ENCODE data around the gene TRHDE.

The TRHDE gene

GRCh38 chr12:72241552-72241951, 30.6 kb upstream of the TRHDE start:
- no peak for TF ChIP-seq CTCF (IDR thresholded peaks at IDR 0.05; ENCODE audit: low read length, missing control alignments)
- no peak overlapping the region for H3K4me3 ChIP-seq (replicated peaks; ENCODE audit: low read depth, low read length)
- no peak for DNase-seq (ENCODE audit: low read depth)

DNA sequence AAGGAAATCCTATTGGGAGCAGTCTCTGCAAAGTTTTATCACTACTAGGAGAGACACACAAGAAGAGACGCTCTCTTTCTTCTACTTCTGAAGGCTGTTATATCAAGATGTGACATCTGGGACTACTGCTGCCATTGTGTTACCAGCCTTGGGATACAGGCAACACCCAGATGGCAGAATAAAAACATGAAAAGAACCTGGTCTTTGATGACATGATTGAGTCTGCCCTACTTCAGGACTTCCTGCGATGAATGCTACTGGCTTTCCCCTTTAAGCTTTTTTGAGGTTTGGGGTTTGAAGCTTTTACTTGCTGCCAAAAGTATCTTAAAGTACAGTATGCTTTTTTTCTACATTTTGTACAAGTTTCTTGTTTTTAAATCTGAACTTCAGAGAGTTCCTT, 29.2 kb upstream of the TRHDE start:
- DNase-seq (ENCODE audit: low read depth) = no peak
- TF ChIP-seq CTCF (IDR thresholded peaks at IDR 0.05; ENCODE audit: low read length, missing control alignments) = no peak

DNA sequence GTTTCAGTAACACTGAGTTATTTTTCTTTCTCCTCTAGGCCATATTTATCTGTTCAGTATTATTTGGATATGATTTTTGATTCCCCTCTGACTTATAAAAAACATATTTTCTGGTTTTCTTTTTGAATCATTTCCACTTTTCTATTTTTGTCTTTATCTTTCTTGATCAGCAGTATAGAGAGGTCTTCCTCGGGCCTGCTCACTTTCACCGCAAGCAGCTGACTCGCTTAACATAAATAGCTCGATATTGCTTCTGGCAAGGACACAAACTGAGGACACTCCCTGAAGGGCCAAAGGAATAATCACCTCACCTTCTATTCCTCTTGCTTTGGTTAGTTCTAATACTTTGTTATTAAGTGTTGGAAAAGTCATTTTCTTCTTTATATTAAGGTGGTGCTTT, 25.8 kb upstream of the TRHDE start:
- no peak for DNase-seq (ENCODE audit: low read depth)
- no peak overlapping the region for H3K4me3 ChIP-seq (replicated peaks; ENCODE audit: low read depth, low read length)
- TF ChIP-seq CTCF (IDR thresholded peaks at IDR 0.05; ENCODE audit: low read length, missing control alignments) = no peak

More for the DNA sequence above, 29.2 kb upstream of the TRHDE start:
- H3K4me3 ChIP-seq (replicated peaks; ENCODE audit: low read depth, low read length) = no peak overlapping the region

GRCh38 chr12:72250346-72250745, 21.8 kb upstream of the TRHDE start:
- H3K4me3 ChIP-seq (replicated peaks; ENCODE audit: low read depth, low read length) = no peak overlapping the region
- no peak for TF ChIP-seq CTCF (IDR thresholded peaks at IDR 0.05; ENCODE audit: low read length, missing control alignments)
- DNase-seq (ENCODE audit: low read depth) = no peak

GRCh38 chr12:72256725-72257124, 15.4 kb upstream of the TRHDE start:
- TF ChIP-seq CTCF (IDR thresholded peaks at IDR 0.05; ENCODE audit: low read length, missing control alignments) = no peak
- no peak for DNase-seq (ENCODE audit: low read depth)
- H3K4me3 ChIP-seq (replicated peaks; ENCODE audit: low read depth, low read length) = no peak overlapping the region

DNA sequence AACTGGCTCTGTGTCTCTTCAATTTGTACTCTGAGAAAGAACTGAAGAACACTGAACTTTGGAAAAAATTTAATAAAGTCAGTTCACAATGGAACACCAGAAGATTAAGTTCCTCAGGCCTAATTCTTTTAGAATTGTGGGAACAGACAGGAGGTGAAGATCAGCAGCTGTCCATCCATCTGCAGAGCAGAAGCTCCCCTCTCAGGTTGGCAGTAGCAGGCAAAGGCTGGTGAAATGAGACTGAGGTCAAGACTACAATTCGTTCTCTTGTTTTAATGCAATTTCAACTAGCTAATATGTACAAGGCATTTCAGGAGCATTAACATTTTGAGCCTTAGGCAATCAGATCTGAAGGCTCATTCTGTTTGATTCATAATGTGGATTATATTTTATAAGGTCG, 10.3 kb upstream of the TRHDE start:
- no peak overlapping the region for H3K4me3 ChIP-seq (replicated peaks; ENCODE audit: low read depth, low read length)
- TF ChIP-seq CTCF (IDR thresholded peaks at IDR 0.05; ENCODE audit: low read length, missing control alignments) = no peak
- no peak for DNase-seq (ENCODE audit: low read depth)

DNA sequence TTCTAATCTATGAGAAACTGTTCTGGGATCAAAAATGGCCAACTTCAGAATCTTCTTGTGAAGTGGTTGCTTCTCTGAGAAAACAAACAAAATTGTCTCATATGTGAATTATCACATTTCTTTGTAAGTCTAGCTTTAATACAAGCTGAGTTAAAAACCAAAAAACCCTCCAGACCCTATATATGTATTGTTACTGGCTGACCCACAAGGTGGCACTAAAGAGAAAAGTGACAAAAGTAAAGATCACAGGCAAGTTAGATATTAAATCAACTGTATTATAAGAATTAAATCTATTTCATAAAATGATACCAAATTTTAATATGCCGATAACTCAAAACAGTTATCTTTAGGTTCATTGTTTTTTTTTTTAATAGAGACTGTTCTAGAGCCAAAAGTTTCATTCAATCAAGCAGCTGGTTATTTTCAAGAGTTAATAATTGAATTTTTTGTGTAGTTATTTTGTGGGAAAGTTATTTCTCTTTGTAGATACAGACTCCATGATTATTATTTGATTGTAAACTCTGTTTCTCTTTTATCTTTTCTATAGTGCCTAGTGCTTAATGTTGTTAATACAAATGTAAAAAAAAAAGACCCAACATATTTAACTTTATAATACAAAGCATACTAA, 7.5 kb upstream of the TRHDE start:
- peak; percentile 59 for TF ChIP-seq CTCF (IDR thresholded peaks at IDR 0.05; ENCODE audit: low read length, missing control alignments)
- DNase-seq (ENCODE audit: low read depth) = peak; percentile 33
- no peak overlapping the region for H3K4me3 ChIP-seq (replicated peaks; ENCODE audit: low read depth, low read length)

Measured in fibroblast of pulmonary artery (primary cell).